GM23338 (cell line): ENCODE data around the gene MLLT3. TPM values are rescaled to one million over a fixed set of nuclear protein-coding genes. Genes with fewer than 3 reads are reported as not detected.

Experiments
- ATAC-seq: fragments of 200-7000 bp; cut with Tn5 transposase; 3 replicates; pipeline ENCODE4 v1.9.1; 2020
- DNase-seq: peaks from one replicate; pipeline ENCODE4 v3.0.0-alpha.2; 2015; ENCODE audit warnings: low spot score
- H2AFZ ChIP-seq: fragments of 200-600 bp; sonication (generic); 2 replicates; pipeline ENCODE4 v1.8.0; 2016; ENCODE audit warnings: antibody characterized with exemption, mild to moderate bottlenecking, moderate library complexity
- H3F3A ChIP-seq: fragments of 200-600 bp; sonication (generic); replicated peaks from 2 replicates; pipeline ENCODE4 v1.8.0; 2017; ENCODE audit warnings: antibody characterized with exemption, mixed run types, low read depth
- H3K27ac ChIP-seq: fragments of 200-600 bp; sonication (generic); 2 replicates; pipeline ENCODE4 v1.6.1; 2016; ENCODE audit warnings: low read depth
- H3K27me3 ChIP-seq: fragments of 200-600 bp; sonication (generic); 2 replicates; pipeline ENCODE4 v1.8.0; 2016; ENCODE audit warnings: mild to moderate bottlenecking, mixed run types, moderate library complexity; ENCODE audit not compliant: insufficient read depth
- H3K36me3 ChIP-seq: fragments of 200-600 bp; sonication (generic); 2 replicates; pipeline ENCODE4 v1.8.0; 2016; ENCODE audit warnings: mild to moderate bottlenecking; ENCODE audit not compliant: insufficient read depth
- H3K4me1 ChIP-seq: fragments of 200-600 bp; sonication (generic); 2 replicates; pipeline ENCODE4 v1.8.0; 2016; ENCODE audit warnings: mild to moderate bottlenecking, moderate library complexity; ENCODE audit not compliant: insufficient read depth
- H3K4me2 ChIP-seq: fragments of 200-600 bp; sonication (generic); 2 replicates; pipeline ENCODE4 v1.7.1; 2017; ENCODE audit warnings: mixed run types
- H3K4me3 ChIP-seq: fragments of 200-600 bp; sonication (generic); 2 replicates; pipeline ENCODE4 v1.6.1; 2016; ENCODE audit warnings: mixed run types
- H3K79me2 ChIP-seq: fragments of 200-600 bp; sonication (generic); replicated peaks from 2 replicates; pipeline ENCODE4 v1.8.0; 2017; ENCODE audit warnings: mild to moderate bottlenecking; ENCODE audit not compliant: insufficient read depth
- H3K9me2 ChIP-seq: fragments of 200-600 bp; sonication (generic); 2 replicates; pipeline ENCODE4 v1.8.0; 2017; ENCODE audit not compliant: insufficient read depth
- H4K20me1 ChIP-seq: fragments of 200-600 bp; sonication (generic); replicated peaks from 2 replicates; pipeline ENCODE4 v1.8.0; 2017; ENCODE audit warnings: mild to moderate bottlenecking; ENCODE audit not compliant: insufficient read depth
- H3K27ac Mint-ChIP-seq: 2 replicates; pipeline ENCODE4 v1.8.0; 2020; ENCODE audit warnings: inconsistent platforms, mild to moderate bottlenecking, moderate library complexity, mixed read lengths
- H3K27me3 Mint-ChIP-seq: 3 replicates; pipeline ENCODE4 v1.8.0; 2022; ENCODE audit warnings: low read depth, mild to moderate bottlenecking, moderate library complexity, mixed read lengths, inconsistent platforms; ENCODE audit not compliant: insufficient read depth, poor library complexity
- H3K36me3 Mint-ChIP-seq: 3 replicates; pipeline ENCODE4 v1.8.0; 2021; ENCODE audit warnings: low read depth, mild to moderate bottlenecking, inconsistent platforms, moderate library complexity, mixed read lengths
- H3K4me1 Mint-ChIP-seq: 3 replicates; pipeline ENCODE4 v1.8.0; 2020; ENCODE audit warnings: mild to moderate bottlenecking, inconsistent platforms, mixed read lengths
- H3K4me3 Mint-ChIP-seq: 3 replicates; pipeline ENCODE4 v1.8.0; 2021; ENCODE audit warnings: moderate library complexity, mild to moderate bottlenecking, inconsistent platforms, mixed read lengths
- H3K9me3 Mint-ChIP-seq: 3 replicates; pipeline ENCODE4 v1.8.0; 2020; ENCODE audit warnings: moderate library complexity, mild to moderate bottlenecking, inconsistent platforms, mixed read lengths
- CREB1 ChIP-seq: fragments of 250-450 bp; sonication (Bioruptor Pico); IDR thresholded peaks from 2 replicates; pipeline ENCODE4 v1.5.0; 2020; ENCODE audit warnings: low read depth, mild to moderate bottlenecking, moderate library complexity
- ETS1 ChIP-seq: IDR thresholded peaks from 2 replicates; pipeline ENCODE4 v1.6.1; 2016; ENCODE audit warnings: antibody characterized with exemption
- EZH2 ChIP-seq: fragments of 200-600 bp; sonication (generic); IDR thresholded peaks from one replicate; pipeline ENCODE4 v1.8.0; 2017; ENCODE audit warnings: antibody characterized with exemption, mild to moderate bottlenecking, low read depth; ENCODE audit not compliant: unreplicated experiment
- EZH2phosphoT487 ChIP-seq: fragments of 200-600 bp; sonication (generic); IDR thresholded peaks from one replicate; pipeline ENCODE4 v1.8.1; 2018; ENCODE audit warnings: antibody characterized with exemption; ENCODE audit not compliant: unreplicated experiment
- JUNB ChIP-seq: IDR thresholded peaks from one replicate; pipeline ENCODE4 v1.6.1; 2016; ENCODE audit warnings: antibody characterized with exemption; ENCODE audit not compliant: unreplicated experiment
- NANOG ChIP-seq: IDR thresholded peaks from 2 replicates; pipeline ENCODE4 v1.6.1; 2016; ENCODE audit warnings: antibody characterized with exemption, borderline replicate concordance
- POLR2AphosphoS5 ChIP-seq: IDR thresholded peaks from 2 replicates; pipeline ENCODE4 v1.6.1; 2016; ENCODE audit warnings: antibody characterized with exemption, low read depth
- STAT1 ChIP-seq: IDR thresholded peaks from one replicate; pipeline ENCODE4 v1.6.1; 2016; ENCODE audit warnings: antibody characterized with exemption; ENCODE audit not compliant: unreplicated experiment
- ZNF114 ChIP-seq: fragments of 250-450 bp; sonication (Bioruptor Pico); IDR thresholded peaks from 2 replicates; pipeline ENCODE4 v1.5.0; 2020; ENCODE audit warnings: mild to moderate bottlenecking, moderate library complexity
- ZNF331 ChIP-seq: fragments of 250-450 bp; sonication (Bioruptor Pico); IDR thresholded peaks from 2 replicates; pipeline ENCODE4 v1.5.0; 2020; ENCODE audit warnings: low read depth, mild to moderate bottlenecking, moderate library complexity
- ZNF462 ChIP-seq: fragments of 250-450 bp; sonication (Bioruptor Pico); IDR thresholded peaks from 2 replicates; pipeline ENCODE4 v1.5.0; 2020; ENCODE audit warnings: mild to moderate bottlenecking, moderate library complexity
- polyA plus RNA-seq: library from polyadenylated mRNA; unstranded; fragments of >200 nt; fragmentation: Nextera tagmentation; extraction: Ambion mirVana; gene quantifications from 2 replicates; pipeline ENCODE4 v1.2.1, GENCODE V29; 2016
- total RNA-seq: library from RNA; depleted of rRNA; stranded (reverse); fragments of >200 nt; shearing (Covaris generic); gene quantifications from 2 replicates; pipeline ENCODE4 v1.2.3, GENCODE V29; 2014
- TF ChIP-seq, protein P1 (sequence below): IDR thresholded peaks from one replicate; pipeline ENCODE4 v1.6.1; 2018; ENCODE audit warnings: antibody characterized with exemption; ENCODE audit not compliant: unreplicated experiment
- TF ChIP-seq, protein P2 (sequence below), 2 experiments: fragments of 200-600 bp in 1 of 2; sonication (generic) in 1 of 2; conservative IDR thresholded peaks; 2 replicates each; pipeline versions ENCODE4 v1.5.1 to v1.6.1; 2016 to 2017; ENCODE audit warnings: antibody characterized with exemption in 2 of 2, low read depth in 2 of 2, mild to moderate bottlenecking in 2 of 2, moderate library complexity in 1 of 2

The MLLT3 gene
- total and polyA plus RNA-seq, 2 experiments from 2014 or later: 7.5 to 9.5 TPM

GRCh38 chr9:20319241-20319640 is 303.1 kb downstream of the MLLT3 start:
- Histone ChIP-seq H3K27ac (no peak overlapping the region), H3K27me3 (no peaks in the 10 kb centered on the region), H3K79me2 (no peaks in the 10 kb centered on the region), H2AFZ (peak overlapping the region; percentile 76; the same call in 1 of the 2 replicates), H4K20me1 (no peaks in the 10 kb centered on the region), H3K9me2 (peaks cover 19% of the 10 kb centered on the region), H3K36me3 (no peaks in the 10 kb centered on the region), H3K4me2 (no peak overlapping the region), H3F3A (no peaks in the 10 kb centered on the region), H3K4me1 (no peaks in the 10 kb centered on the region), H3K4me3 (no peak overlapping the region)
- Mint-ChIP-seq H3K27me3 (peaks cover 1% of the 10 kb centered on the region), H3K36me3 (no peaks in the 10 kb centered on the region), H3K4me1 (peaks cover 3% of the 10 kb centered on the region; the same call in 2 of the 3 replicates), H3K9me3 (no peaks in the 10 kb centered on the region), H3K27ac (no peak overlapping the region), H3K4me3 (no peak overlapping the region)
- TF ChIP-seq JUNB (no peak), ETS1 (no peak), EZH2 (no peak), POLR2AphosphoS5 (no peak), CREB1 (CRISPR knock-in tag) (no peak), ZNF462 (CRISPR knock-in tag) (no peak), NANOG (no peak), ZNF114 (no peak), ZNF331 (CRISPR knock-in tag) (no peak), STAT1 (no peak), EZH2phosphoT487 (no peak)
- TF ChIP-seq, protein P1, sequence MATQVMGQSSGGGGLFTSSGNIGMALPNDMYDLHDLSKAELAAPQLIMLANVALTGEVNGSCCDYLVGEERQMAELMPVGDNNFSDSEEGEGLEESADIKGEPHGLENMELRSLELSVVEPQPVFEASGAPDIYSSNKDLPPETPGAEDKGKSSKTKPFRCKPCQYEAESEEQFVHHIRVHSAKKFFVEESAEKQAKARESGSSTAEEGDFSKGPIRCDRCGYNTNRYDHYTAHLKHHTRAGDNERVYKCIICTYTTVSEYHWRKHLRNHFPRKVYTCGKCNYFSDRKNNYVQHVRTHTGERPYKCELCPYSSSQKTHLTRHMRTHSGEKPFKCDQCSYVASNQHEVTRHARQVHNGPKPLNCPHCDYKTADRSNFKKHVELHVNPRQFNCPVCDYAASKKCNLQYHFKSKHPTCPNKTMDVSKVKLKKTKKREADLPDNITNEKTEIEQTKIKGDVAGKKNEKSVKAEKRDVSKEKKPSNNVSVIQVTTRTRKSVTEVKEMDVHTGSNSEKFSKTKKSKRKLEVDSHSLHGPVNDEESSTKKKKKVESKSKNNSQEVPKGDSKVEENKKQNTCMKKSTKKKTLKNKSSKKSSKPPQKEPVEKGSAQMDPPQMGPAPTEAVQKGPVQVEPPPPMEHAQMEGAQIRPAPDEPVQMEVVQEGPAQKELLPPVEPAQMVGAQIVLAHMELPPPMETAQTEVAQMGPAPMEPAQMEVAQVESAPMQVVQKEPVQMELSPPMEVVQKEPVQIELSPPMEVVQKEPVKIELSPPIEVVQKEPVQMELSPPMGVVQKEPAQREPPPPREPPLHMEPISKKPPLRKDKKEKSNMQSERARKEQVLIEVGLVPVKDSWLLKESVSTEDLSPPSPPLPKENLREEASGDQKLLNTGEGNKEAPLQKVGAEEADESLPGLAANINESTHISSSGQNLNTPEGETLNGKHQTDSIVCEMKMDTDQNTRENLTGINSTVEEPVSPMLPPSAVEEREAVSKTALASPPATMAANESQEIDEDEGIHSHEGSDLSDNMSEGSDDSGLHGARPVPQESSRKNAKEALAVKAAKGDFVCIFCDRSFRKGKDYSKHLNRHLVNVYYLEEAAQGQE: no peak
- TF ChIP-seq, protein P2, sequence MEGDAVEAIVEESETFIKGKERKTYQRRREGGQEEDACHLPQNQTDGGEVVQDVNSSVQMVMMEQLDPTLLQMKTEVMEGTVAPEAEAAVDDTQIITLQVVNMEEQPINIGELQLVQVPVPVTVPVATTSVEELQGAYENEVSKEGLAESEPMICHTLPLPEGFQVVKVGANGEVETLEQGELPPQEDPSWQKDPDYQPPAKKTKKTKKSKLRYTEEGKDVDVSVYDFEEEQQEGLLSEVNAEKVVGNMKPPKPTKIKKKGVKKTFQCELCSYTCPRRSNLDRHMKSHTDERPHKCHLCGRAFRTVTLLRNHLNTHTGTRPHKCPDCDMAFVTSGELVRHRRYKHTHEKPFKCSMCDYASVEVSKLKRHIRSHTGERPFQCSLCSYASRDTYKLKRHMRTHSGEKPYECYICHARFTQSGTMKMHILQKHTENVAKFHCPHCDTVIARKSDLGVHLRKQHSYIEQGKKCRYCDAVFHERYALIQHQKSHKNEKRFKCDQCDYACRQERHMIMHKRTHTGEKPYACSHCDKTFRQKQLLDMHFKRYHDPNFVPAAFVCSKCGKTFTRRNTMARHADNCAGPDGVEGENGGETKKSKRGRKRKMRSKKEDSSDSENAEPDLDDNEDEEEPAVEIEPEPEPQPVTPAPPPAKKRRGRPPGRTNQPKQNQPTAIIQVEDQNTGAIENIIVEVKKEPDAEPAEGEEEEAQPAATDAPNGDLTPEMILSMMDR (conservative IDR thresholded peaks at IDR 0.05; ENCODE audit: low read depth in 2 of 2): no peak
- ATAC-seq (no peak), DNase-seq (no peak)
